GM12878 (cell line): ENCODE results near the gene RCE1.

Source experiments
- ASH2L ChIP-seq: fragments of 300-600, 200-600 bp; sonication (generic); IDR thresholded peaks from 2 replicates; pipeline ENCODE4 v1.6.1; 2017; ENCODE audit warnings: low read depth, mild to moderate bottlenecking, borderline replicate concordance
- EZH2 ChIP-seq: IDR thresholded peaks from 2 replicates; pipeline ENCODE4 v1.6.1; 2012; ENCODE audit warnings: low read depth, mild to moderate bottlenecking, control low read depth, inconsistent platforms, low read length, borderline replicate concordance; ENCODE audit not compliant: control insufficient read depth
- GABPA ChIP-seq: IDR thresholded peaks from 2 replicates; pipeline ENCODE4 v1.6.1; 2014; ENCODE audit warnings: antibody characterized with exemption, low read depth, mild to moderate bottlenecking, inconsistent platforms
- HDAC6 ChIP-seq: fragments of 200-600 bp; sonication (generic); IDR thresholded peaks from one replicate; pipeline ENCODE4 v1.8.0; 2017; ENCODE audit warnings: antibody characterized with exemption; ENCODE audit not compliant: unreplicated experiment
- HDGF ChIP-seq: fragments of 450-650 bp; IDR thresholded peaks from 2 replicates; pipeline ENCODE4 v1.6.1; 2016; ENCODE audit warnings: antibody characterized with exemption
- MYC ChIP-seq: IDR thresholded peaks from 2 replicates; pipeline ENCODE4 v1.6.1; 2011; ENCODE audit warnings: mild to moderate bottlenecking, low read length, moderate library complexity, inconsistent platforms; ENCODE audit not compliant: insufficient read depth, insufficient replicate concordance, insufficient read length, severe bottlenecking
- NFIC ChIP-seq: IDR thresholded peaks from 2 replicates; pipeline ENCODE4 v1.6.1; 2012; ENCODE audit warnings: low read depth, mild to moderate bottlenecking, inconsistent platforms, low read length, moderate library complexity
- PKNOX1 ChIP-seq: fragments of 450-650 bp; IDR thresholded peaks from 2 replicates; pipeline ENCODE4 v1.6.1; 2016; ENCODE audit warnings: mild to moderate bottlenecking
- REST ChIP-seq: IDR thresholded peaks from 2 replicates; pipeline ENCODE4 v1.6.1; 2012; ENCODE audit warnings: mild to moderate bottlenecking, low read depth, low read length
- SMARCA5 ChIP-seq: fragments of 450-650 bp; IDR thresholded peaks from 2 replicates; pipeline ENCODE4 v1.6.1; 2017; ENCODE audit warnings: mild to moderate bottlenecking
- TAF1 ChIP-seq: IDR thresholded peaks from 2 replicates; pipeline ENCODE4 v1.6.1; 2011; ENCODE audit warnings: mild to moderate bottlenecking, low read depth, low read length, borderline replicate concordance
- ZBTB33 ChIP-seq: fragments of 450-650 bp; IDR thresholded peaks from 2 replicates; pipeline ENCODE4 v1.6.1; 2017; ENCODE audit warnings: mild to moderate bottlenecking
- ZNF24 ChIP-seq: fragments of 450-650 bp; IDR thresholded peaks from 2 replicates; pipeline ENCODE4 v1.6.1; 2017; ENCODE audit warnings: antibody characterized with exemption, mild to moderate bottlenecking

- TF ChIP-seq REST, result no peak
- TF ChIP-seq ASH2L, result no peak
- no peak for TF ChIP-seq ZBTB33
- no peak for TF ChIP-seq ZNF24
- TF ChIP-seq SMARCA5, result no peak
- no peak for TF ChIP-seq MYC
- TF ChIP-seq GABPA, result no peak
- TF ChIP-seq HDGF, result no peak
- no peak for TF ChIP-seq NFIC
- TF ChIP-seq PKNOX1, result no peak
- no peak for TF ChIP-seq HDAC6
- no peak for TF ChIP-seq TAF1
- TF ChIP-seq EZH2, result no peak
Observed at GRCh38 chr11:66881451-66881835, 38.2 kb downstream of the RCE1 start.
